ENCODE measurements around the gene POTEB.
"Not testable (repeated sequence)": the region's sequence is repeated elsewhere in the genome, so short reads cannot be mapped to it uniquely, and the experiment has no call there.

POTEB gene
- long read RNA-seq, donor 1 = 0 reads
- long read RNA-seq, donor 2 = 0 reads
- long read RNA-seq, donor 3 = 0 reads
- long read RNA-seq, donor 4 = 0 reads
- long read RNA-seq, donor 5 = 0 reads
- long read RNA-seq, donor 6 = 0 reads
- long read RNA-seq, donor 7 = 0 reads
- long read RNA-seq, donor 8 = 0 reads

DNA sequence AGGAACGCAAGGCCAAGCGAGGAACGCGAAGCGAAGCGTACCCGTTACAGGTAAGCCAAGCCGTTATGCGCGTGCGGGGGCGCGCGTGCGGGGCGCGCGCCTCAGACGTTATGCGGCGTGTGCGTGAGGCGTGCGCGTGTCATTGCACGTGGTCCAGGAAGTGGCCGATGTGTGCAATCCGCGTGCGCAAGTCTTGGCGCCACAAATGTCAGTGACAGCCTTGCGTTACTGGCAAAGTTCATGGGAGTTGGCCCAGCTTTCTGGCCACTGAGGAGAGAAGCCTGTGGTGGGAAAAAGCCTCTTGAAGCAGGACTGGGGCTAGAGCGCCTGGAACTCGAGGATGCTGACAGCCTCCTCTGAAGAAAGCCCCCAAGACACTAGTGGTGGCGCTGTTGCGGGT is at the start of gene POTEB:
TSS of gene POTEB (minus strand) at position 101 of the 400 bp plus-strand sequence. CDS start 489 bp downstream, outside the sequence.
- not testable (repeated sequence) for DNase-seq

DNA sequence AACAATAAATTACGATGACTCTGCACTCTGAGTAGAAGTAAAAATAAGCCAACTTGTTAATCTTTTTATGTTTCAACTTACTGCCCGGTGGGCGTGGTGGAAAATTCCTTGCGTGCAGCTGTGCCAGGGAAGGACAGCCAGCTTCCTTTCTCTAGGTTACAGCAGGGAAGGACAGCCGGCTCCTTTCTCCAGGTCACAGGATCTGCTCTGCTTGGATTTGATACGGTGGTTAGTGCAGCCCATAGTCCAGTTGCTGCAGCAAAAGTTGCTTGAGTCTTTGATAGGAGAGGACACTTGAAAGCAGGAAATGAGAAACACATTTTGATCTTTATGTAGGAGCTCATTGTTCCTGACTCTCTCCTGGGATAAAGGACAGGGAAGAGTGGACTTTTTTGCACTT is 13.4 kb upstream of the POTEB start:
- DNase-seq = not testable (repeated sequence)

DNA sequence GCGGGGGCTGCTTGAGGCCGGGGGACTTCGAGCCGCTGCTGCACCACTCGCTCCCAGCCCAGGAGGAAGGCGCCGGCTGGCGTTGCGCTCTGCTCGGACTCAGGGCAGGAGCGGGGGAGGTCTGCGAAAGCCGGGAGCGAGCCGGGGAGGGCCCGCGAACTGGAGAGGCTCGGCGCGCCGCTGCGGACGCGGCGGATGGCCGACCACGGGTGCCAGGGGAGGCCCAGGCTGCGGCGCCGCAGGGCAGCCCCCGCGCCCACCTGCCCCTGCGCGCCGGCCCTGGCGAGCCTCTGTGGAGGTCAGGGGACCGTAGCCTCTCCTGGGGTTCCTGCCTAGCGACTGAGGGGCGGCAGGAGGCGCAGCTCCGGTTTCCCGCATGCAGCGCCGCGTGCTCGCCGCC is 12.0 kb upstream of the POTEB start:
- not testable (repeated sequence) for DNase-seq

DNA sequence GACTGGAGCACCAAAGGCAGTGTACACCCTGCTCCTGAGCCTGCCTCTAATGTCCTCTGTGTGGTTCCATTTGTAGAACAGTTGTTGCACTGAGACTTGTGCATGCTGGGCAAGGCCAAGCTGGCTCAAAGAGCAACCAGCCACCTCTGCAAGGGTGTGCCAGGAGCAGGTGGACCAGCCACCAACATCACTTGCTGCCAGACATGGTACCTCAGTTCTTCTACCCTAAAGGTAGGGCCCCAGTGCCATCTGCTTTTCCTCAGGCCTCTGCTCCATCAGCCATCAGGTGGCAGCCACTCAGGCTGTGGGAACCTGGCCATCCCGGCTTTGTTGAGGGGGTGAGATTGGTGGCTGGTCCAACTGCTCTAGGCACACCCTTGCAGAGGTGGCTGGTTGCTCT is 38.7 kb downstream of the POTEB start:
- not testable (repeated sequence) for DNase-seq

Data from right kidney (tissue), 9 donors.